ENCODE data around the gene ASB13.

Gene ASB13, protein sequence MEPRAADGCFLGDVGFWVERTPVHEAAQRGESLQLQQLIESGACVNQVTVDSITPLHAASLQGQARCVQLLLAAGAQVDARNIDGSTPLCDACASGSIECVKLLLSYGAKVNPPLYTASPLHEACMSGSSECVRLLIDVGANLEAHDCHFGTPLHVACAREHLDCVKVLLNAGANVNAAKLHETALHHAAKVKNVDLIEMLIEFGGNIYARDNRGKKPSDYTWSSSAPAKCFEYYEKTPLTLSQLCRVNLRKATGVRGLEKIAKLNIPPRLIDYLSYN

DNA sequence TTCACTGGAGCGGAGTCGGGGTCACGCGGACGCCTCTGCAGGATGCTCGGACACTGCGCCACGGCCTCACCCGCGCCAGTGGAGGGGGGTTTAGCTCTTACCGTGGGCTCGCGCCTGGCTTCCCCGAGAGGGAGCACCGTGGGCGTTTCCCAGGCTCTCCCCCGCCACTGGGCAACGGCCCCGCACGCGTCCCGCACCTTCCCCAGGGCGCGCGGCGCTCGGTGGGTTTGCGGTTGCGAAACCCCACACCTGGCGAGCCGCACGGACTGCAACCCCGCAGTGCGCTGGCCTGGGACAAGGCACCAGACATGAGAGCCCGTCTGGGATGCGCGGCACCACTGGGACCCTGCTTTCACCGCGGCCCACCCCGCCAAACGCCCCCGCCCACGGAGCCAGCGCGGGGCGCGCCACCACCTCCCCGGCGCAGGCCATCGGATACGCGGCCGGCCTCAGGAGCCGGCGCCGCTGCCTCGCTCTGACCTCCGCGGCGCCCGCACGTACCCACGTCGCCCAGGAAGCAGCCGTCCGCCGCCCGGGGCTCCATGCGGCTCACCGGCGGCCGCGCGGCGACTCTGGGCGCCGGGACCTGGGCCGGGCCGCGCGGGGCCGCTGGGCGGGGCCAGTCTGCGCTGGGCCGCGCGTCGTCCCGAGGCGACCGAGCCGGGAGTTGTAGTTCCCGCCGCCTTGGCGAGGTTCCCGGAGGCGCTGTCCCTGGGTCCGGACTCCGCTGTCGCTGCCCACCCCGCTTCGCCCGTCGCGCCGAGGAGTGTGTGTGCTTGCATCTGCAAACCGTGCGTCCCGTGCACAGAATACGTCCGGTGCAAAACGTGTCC lies at the start of gene ASB13:
Gene ASB13, minus strand, starts transcription at position 588 of the 833 bp plus-strand sequence. Its CDS starts 44 bp downstream, at position 544.
- Histone ChIP-seq H3K4me3 (replicated peaks; ENCODE audit: low read depth, low read length) (peak within 1 kb of the TSS; percentile 59), H3K27me3 (replicated peaks; ENCODE audit: control insufficient read depth, insufficient read depth, low read length) (peaks cover 9% of the 10 kb centered on the region), H3K36me3 (ENCODE audit: control insufficient read depth, insufficient read depth, low read length) (no peaks in the 10 kb centered on the region)
- peak; percentile 32 for DNase-seq (ENCODE audit: extremely low read depth, insufficient read length)
- TF ChIP-seq, protein P1, sequence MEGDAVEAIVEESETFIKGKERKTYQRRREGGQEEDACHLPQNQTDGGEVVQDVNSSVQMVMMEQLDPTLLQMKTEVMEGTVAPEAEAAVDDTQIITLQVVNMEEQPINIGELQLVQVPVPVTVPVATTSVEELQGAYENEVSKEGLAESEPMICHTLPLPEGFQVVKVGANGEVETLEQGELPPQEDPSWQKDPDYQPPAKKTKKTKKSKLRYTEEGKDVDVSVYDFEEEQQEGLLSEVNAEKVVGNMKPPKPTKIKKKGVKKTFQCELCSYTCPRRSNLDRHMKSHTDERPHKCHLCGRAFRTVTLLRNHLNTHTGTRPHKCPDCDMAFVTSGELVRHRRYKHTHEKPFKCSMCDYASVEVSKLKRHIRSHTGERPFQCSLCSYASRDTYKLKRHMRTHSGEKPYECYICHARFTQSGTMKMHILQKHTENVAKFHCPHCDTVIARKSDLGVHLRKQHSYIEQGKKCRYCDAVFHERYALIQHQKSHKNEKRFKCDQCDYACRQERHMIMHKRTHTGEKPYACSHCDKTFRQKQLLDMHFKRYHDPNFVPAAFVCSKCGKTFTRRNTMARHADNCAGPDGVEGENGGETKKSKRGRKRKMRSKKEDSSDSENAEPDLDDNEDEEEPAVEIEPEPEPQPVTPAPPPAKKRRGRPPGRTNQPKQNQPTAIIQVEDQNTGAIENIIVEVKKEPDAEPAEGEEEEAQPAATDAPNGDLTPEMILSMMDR (IDR thresholded peaks at IDR 0.05; ENCODE audit: insufficient read depth, low read length, poor library complexity, severe bottlenecking) = no peak

DNA sequence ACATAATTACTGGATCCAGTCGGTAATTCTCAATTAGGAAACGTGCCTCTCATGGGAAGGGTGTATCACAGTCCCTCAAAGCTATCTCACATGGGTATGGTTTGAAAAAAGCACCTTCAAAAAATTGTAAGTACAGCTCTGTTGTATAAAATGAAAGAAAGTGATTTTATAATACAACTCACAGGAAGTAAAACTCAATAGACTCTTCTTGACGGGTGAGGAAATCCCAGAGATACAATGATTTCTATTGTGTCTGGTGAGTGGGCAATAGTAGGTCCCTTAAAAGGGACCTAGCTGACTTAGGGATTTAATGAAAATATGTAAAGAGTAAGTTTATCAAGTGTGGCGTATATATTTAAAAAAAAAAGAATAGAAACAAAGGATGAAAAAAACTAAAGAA lies 45.2 kb upstream of the ASB13 start:
- TF ChIP-seq, protein P1 (IDR thresholded peaks at IDR 0.05; ENCODE audit: insufficient read depth, low read length, poor library complexity, severe bottlenecking) = no peak
- H3K36me3 ChIP-seq (ENCODE audit: control insufficient read depth, insufficient read depth, low read length) = no peaks in the 10 kb centered on the region
- no peak for DNase-seq (ENCODE audit: extremely low read depth, insufficient read length)
- no peaks in the 10 kb centered on the region for H3K27me3 ChIP-seq (replicated peaks; ENCODE audit: control insufficient read depth, insufficient read depth, low read length)
- peak overlapping the region; percentile 28 for H3K4me3 ChIP-seq (replicated peaks; ENCODE audit: low read depth, low read length)

DNA sequence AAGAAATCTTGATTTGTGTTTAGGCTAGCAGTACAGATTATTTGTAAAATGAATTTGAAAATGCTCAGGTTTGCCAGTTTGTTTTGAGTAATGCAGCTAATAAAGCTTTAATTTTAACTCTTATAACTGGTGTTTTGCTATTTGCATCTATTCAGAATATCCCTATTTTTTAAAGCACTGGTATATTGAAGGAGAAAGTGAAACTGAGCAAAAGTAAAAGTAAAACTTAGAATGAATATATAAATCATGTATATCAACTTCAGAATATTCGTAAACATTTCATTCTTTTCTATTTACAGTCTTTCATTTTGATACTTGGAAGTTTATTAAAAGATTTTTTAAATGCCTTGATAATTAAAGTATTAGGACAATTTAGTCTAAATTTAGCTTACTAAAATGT lies 44.5 kb upstream of the ASB13 start:
- no peaks in the 10 kb centered on the region for H3K36me3 ChIP-seq (ENCODE audit: control insufficient read depth, insufficient read depth, low read length)

DNA sequence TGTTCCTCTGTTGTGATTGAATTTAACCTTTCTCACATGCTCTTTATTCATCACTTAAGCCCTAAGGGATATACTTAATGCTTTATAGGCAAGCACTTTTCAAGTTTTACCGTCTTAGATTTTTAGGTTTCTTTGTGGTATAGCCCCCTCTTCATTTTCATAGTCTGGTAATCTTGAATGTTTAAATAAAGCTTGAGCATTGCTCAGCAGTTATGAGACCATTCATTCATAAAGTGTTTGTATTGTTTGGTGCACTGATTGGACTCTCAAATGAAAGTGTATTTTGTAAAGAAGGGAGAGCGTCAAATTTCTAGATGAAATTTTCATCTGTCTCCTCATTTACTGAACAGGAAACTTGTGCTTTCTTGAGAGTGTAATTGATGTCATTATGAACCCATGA lies 43.5 kb upstream of the ASB13 start:
- H3K4me3 ChIP-seq (replicated peaks; ENCODE audit: low read depth, low read length) = no peak overlapping the region

More for the DNA sequence above, 44.5 kb upstream of the ASB13 start:
- H3K4me3 ChIP-seq (replicated peaks; ENCODE audit: low read depth, low read length) = peak overlapping the region; percentile 25
- DNase-seq (ENCODE audit: extremely low read depth, insufficient read length) = no peak
- TF ChIP-seq, protein P1 (IDR thresholded peaks at IDR 0.05; ENCODE audit: insufficient read depth, low read length, poor library complexity, severe bottlenecking) = no peak
- no peaks in the 10 kb centered on the region for H3K27me3 ChIP-seq (replicated peaks; ENCODE audit: control insufficient read depth, insufficient read depth, low read length)

DNA sequence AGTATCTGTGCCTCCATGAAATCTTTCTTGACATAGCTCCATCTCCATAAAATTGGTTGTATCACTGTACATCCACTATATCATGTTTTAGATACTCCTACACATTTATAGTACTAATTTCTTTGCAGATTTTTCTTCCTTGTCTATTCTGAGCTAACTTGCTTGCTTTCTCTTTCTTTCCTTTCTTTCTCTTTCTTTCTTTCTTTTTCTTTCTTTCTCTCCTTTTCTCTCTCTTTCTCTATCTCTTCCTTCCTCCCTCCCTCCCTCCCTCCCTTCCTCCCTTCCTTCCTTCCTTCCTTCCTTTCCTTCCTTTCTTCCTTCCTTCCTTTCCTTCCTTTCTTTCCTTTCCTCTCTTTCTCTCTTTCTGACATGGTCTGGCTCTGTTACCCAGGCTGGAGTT lies 42.0 kb upstream of the ASB13 start:
- DNase-seq (ENCODE audit: extremely low read depth, insufficient read length) = no peak
- Histone ChIP-seq H3K4me3 (replicated peaks; ENCODE audit: low read depth, low read length) (no peak overlapping the region), H3K36me3 (ENCODE audit: control insufficient read depth, insufficient read depth, low read length) (no peaks in the 10 kb centered on the region), H3K27me3 (replicated peaks; ENCODE audit: control insufficient read depth, insufficient read depth, low read length) (no peaks in the 10 kb centered on the region)
- TF ChIP-seq, protein P1 (IDR thresholded peaks at IDR 0.05; ENCODE audit: insufficient read depth, low read length, poor library complexity, severe bottlenecking) = no peak

More for the DNA sequence above, 43.5 kb upstream of the ASB13 start:
- TF ChIP-seq, protein P1 (IDR thresholded peaks at IDR 0.05; ENCODE audit: insufficient read depth, low read length, poor library complexity, severe bottlenecking) = no peak
- no peak for DNase-seq (ENCODE audit: extremely low read depth, insufficient read length)
- Histone ChIP-seq H3K36me3 (ENCODE audit: control insufficient read depth, insufficient read depth, low read length) (no peaks in the 10 kb centered on the region), H3K27me3 (replicated peaks; ENCODE audit: control insufficient read depth, insufficient read depth, low read length) (no peaks in the 10 kb centered on the region)

All from GM06990 (cell line).